ENCODE results near the gene CLASP2. TPM values are rescaled to one million over a fixed set of nuclear protein-coding genes. Genes with fewer than 3 reads are reported as not detected.

The CLASP2 gene
- total and polyA plus RNA-seq, 2 donors = 18.8 to 35.1 TPM

DNA sequence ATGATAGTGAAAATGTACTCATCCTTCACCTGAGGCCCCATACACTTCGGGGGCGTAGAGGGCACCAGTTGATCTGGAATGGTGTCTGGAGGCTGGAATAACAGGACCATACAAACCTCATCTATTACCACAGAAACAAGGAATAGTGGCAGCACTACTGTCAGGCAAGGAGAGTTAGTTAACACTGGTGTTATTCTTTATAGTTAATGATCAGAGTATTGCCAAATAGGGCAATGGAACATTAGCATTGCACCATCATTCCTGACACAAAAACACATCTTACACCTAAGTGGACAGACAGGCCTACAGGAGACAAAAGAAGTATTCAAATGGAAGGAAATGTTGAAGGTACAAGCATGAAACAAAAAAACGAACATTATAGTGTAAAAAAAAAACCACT lies 140.9 kb downstream of the CLASP2 start:
- H3K4me3 ChIP-seq (ENCODE audit: low read length in 2 of 2) = no peak overlapping the region
- H3K36me3 ChIP-seq (ENCODE audit: control insufficient read depth in 2 of 2, insufficient read depth in 2 of 2, low read length in 1 of 2) = peaks cover 8 to 27% of the 10 kb centered on the region in 2 donors
- no peaks in the 10 kb centered on the region for H3K4me1 ChIP-seq (ENCODE audit: control insufficient read depth in 2 of 2, insufficient read depth in 2 of 2, low read length in 2 of 2)
- H3K9me3 ChIP-seq (ENCODE audit: control insufficient read depth in 2 of 2, insufficient read depth in 1 of 2, low read length in 1 of 2) = no peaks in the 10 kb centered on the region
- H3K27me3 ChIP-seq (ENCODE audit: control insufficient read depth in 2 of 2, insufficient read depth in 1 of 2, low read length in 1 of 2) = no peaks in the 10 kb centered on the region
- H3K27ac ChIP-seq (ENCODE audit: low read depth in 1 of 2, low read length in 1 of 2) = no peak overlapping the region
- 99% methylated on average over 3 of the region's 3 CpGs for WGBS
- DNase-seq (ENCODE audit: low read depth in 6 of 9, low spot score in 9 of 9) = no peak

DNA sequence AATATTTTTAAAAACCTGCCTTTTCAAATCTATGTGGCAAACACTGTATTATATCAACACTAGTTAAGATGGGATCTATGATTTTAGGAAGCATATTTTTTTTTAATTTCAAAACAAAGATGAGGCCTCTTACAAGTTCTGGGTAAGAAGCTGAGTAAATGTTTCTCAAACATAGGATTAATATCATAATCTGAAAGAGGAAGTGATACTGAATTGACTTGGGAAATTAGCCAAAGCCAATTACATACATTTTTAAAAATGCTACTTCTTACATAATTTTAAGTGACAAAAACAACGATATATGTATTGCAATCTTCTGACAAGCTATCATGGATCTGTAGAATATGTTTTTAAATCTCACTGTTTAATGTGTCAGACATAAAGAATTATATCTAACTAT lies 142.7 kb downstream of the CLASP2 start:
- no peaks in the 10 kb centered on the region for H3K4me1 ChIP-seq (ENCODE audit: control insufficient read depth in 2 of 2, insufficient read depth in 2 of 2, low read length in 2 of 2)
- H3K27ac ChIP-seq (ENCODE audit: low read depth in 1 of 2, low read length in 1 of 2) = no peak overlapping the region
- no peak overlapping the region for H3K4me3 ChIP-seq (ENCODE audit: low read length in 2 of 2)
- whole genome bisulfite sequencing = 92% methylated on average over 1 of the region's 1 CpG
- no peak for DNase-seq (ENCODE audit: low read depth in 6 of 9, low spot score in 9 of 9)
- no peaks in the 10 kb centered on the region for H3K9me3 ChIP-seq (ENCODE audit: control insufficient read depth in 2 of 2, insufficient read depth in 1 of 2, low read length in 1 of 2)
- H3K36me3 ChIP-seq (ENCODE audit: control insufficient read depth in 2 of 2, insufficient read depth in 2 of 2, low read length in 1 of 2) = peaks cover 6 to 27% of the 10 kb centered on the region in 2 donors
- H3K27me3 ChIP-seq (ENCODE audit: control insufficient read depth in 2 of 2, insufficient read depth in 1 of 2, low read length in 1 of 2) = no peaks in the 10 kb centered on the region

DNA sequence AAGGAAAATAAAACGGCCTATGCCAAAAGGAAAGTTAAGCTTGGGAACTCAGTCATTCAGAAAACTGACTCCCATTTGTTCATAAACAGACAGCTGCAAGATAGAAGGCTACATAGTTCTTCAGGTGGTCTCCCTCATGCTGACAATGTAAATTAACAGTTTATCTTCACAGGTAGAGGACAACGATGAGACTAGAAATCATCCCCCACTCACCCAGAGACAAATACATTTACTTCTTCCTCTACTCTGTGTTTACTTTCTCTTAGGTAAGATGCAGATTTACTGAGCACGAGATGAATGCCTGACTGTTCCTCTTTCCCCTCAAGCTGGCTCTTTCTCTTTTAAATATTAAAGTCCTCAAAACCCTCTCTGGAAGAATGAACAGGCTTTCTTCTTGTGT lies 160.2 kb downstream of the CLASP2 start:
- DNase-seq (ENCODE audit: low read depth in 6 of 9, low spot score in 9 of 9) = no peak
- no peak overlapping the region for H3K4me3 ChIP-seq (ENCODE audit: low read length in 2 of 2)
- WGBS = 76% methylated on average over 3 of the region's 3 CpGs
- no peak overlapping the region for H3K27ac ChIP-seq (ENCODE audit: low read depth in 1 of 2, low read length in 1 of 2)
- H3K36me3 ChIP-seq (ENCODE audit: control insufficient read depth in 2 of 2, insufficient read depth in 2 of 2, low read length in 1 of 2) = peaks cover 0 to 4% of the 10 kb centered on the region in 2 donors
- H3K9me3 ChIP-seq (ENCODE audit: control insufficient read depth in 2 of 2, insufficient read depth in 1 of 2, low read length in 1 of 2) = no peaks in the 10 kb centered on the region
- no peaks in the 10 kb centered on the region for H3K27me3 ChIP-seq (ENCODE audit: control insufficient read depth in 2 of 2, insufficient read depth in 1 of 2, low read length in 1 of 2)
- H3K4me1 ChIP-seq (ENCODE audit: control insufficient read depth in 2 of 2, insufficient read depth in 2 of 2, low read length in 2 of 2) = no peaks in the 10 kb centered on the region

GRCh38 chr3:33557279-33557678 lies 160.8 kb downstream of the CLASP2 start:
- Histone ChIP-seq H3K27ac (ENCODE audit: low read depth in 1 of 2, low read length in 1 of 2) (no peak overlapping the region), H3K4me1 (ENCODE audit: control insufficient read depth in 2 of 2, insufficient read depth in 2 of 2, low read length in 2 of 2) (no peaks in the 10 kb centered on the region), H3K9me3 (ENCODE audit: control insufficient read depth in 2 of 2, insufficient read depth in 1 of 2, low read length in 1 of 2) (no peaks in the 10 kb centered on the region), H3K27me3 (ENCODE audit: control insufficient read depth in 2 of 2, insufficient read depth in 1 of 2, low read length in 1 of 2) (no peaks in the 10 kb centered on the region), H3K36me3 (ENCODE audit: control insufficient read depth in 2 of 2, insufficient read depth in 2 of 2, low read length in 1 of 2) (peaks cover 0 to 4% of the 10 kb centered on the region in 2 donors), H3K4me3 (ENCODE audit: low read length in 2 of 2) (no peak overlapping the region)
- 100% methylated on average over 1 of the region's 1 CpG for WGBS
- DNase-seq (ENCODE audit: low read depth in 6 of 9, low spot score in 9 of 9) = no peak

DNA sequence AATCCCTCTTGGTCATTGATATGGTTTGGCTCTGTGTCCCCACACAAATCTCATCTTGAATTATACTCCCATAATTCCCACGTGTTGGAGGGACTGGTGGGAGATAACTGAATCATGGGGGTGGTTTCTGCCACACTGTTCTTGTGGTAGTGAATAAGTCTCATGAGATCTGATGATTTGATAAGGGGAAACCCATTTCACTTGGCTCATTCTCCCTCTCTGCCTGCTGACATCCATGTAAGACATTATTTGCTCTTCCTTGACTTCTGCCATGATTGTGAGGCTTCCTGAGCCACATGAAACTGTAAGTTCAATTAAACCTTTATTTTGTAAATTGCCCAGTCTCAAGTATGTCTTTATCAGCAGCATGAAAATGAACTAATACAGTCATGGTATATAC lies 171.0 kb downstream of the CLASP2 start:
- H3K4me1 ChIP-seq (ENCODE audit: control insufficient read depth in 2 of 2, insufficient read depth in 2 of 2, low read length in 2 of 2) = no peaks in the 10 kb centered on the region
- no peaks in the 10 kb centered on the region for H3K27me3 ChIP-seq (ENCODE audit: control insufficient read depth in 2 of 2, insufficient read depth in 1 of 2, low read length in 1 of 2)
- peaks cover 10 to 11% of the 10 kb centered on the region in 2 donors for H3K36me3 ChIP-seq (ENCODE audit: control insufficient read depth in 2 of 2, insufficient read depth in 2 of 2, low read length in 1 of 2)
- 98% methylated on average over 1 of the region's 1 CpG for WGBS
- no peak overlapping the region for H3K27ac ChIP-seq (ENCODE audit: low read depth in 1 of 2, low read length in 1 of 2)
- DNase-seq (ENCODE audit: low read depth in 6 of 9, low spot score in 9 of 9) = no peak
- H3K4me3 ChIP-seq (ENCODE audit: low read length in 2 of 2) = no peak overlapping the region
- no peaks in the 10 kb centered on the region for H3K9me3 ChIP-seq (ENCODE audit: control insufficient read depth in 2 of 2, insufficient read depth in 1 of 2, low read length in 1 of 2)

DNA sequence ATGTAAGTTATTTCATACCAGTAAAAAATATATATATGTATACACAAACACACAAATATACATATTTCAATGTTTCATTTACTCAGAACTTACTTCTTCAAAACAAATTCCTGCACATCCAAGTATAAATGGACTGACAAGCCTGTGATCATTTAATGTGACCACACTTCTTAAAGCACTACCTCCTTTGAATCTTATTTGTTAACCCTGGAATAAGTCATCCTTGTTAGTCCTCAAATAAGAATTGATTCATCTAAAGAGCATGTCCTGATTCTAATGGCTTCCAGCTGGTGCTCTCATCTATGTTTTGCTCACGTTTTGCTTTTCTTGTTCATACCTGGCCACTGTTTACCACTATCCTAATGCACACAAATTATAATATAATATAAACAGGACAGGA lies 173.9 kb downstream of the CLASP2 start:
- Histone ChIP-seq H3K4me3 (ENCODE audit: low read length in 2 of 2) (no peak overlapping the region), H3K9me3 (ENCODE audit: control insufficient read depth in 2 of 2, insufficient read depth in 1 of 2, low read length in 1 of 2) (no peaks in the 10 kb centered on the region), H3K4me1 (ENCODE audit: control insufficient read depth in 2 of 2, insufficient read depth in 2 of 2, low read length in 2 of 2) (no peaks in the 10 kb centered on the region), H3K27me3 (ENCODE audit: control insufficient read depth in 2 of 2, insufficient read depth in 1 of 2, low read length in 1 of 2) (no peaks in the 10 kb centered on the region), H3K36me3 (ENCODE audit: control insufficient read depth in 2 of 2, insufficient read depth in 2 of 2, low read length in 1 of 2) (peaks cover 2 to 6% of the 10 kb centered on the region in 2 donors), H3K27ac (ENCODE audit: low read depth in 1 of 2, low read length in 1 of 2) (no peak overlapping the region)
- WGBS = 96% methylated on average over 1 of the region's 1 CpG
- DNase-seq (ENCODE audit: low read depth in 6 of 9, low spot score in 9 of 9) = no peak

GRCh38 chr3:33543601-33544000 lies 174.5 kb downstream of the CLASP2 start:
- H3K4me1 ChIP-seq (ENCODE audit: control insufficient read depth in 2 of 2, insufficient read depth in 2 of 2, low read length in 2 of 2) = no peaks in the 10 kb centered on the region
- peaks cover under 1% of the 10 kb centered on the region in 2 donors for H3K36me3 ChIP-seq (ENCODE audit: control insufficient read depth in 2 of 2, insufficient read depth in 2 of 2, low read length in 1 of 2)
- WGBS = 98% methylated on average over 1 of the region's 1 CpG

DNA sequence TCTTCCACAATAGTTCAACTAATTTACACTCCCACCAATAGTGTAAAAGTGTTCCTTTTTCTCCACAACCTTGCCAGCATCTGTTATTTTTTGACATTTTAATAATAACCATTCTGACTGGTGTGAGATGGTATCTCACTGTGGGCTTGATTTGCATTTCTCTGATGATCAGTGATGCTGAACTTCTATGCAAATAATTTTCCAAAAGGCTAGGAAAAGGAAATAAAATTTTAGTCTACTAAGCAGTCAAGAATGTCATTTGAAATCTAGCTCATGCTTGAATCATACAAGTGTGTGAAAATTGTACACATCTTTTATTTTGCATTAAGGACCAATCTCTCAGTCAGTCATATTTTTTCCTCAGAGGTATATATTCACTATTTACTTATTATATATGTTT lies 176.1 kb downstream of the CLASP2 start:
- DNase-seq (ENCODE audit: low read depth in 6 of 9, low spot score in 9 of 9) = no peak
- Histone ChIP-seq H3K27ac (ENCODE audit: low read depth in 1 of 2, low read length in 1 of 2) (no peak overlapping the region), H3K4me3 (ENCODE audit: low read length in 2 of 2) (no peak overlapping the region), H3K4me1 (ENCODE audit: control insufficient read depth in 2 of 2, insufficient read depth in 2 of 2, low read length in 2 of 2) (no peaks in the 10 kb centered on the region), H3K36me3 (ENCODE audit: control insufficient read depth in 2 of 2, insufficient read depth in 2 of 2, low read length in 1 of 2) (peaks cover 4 to 5% of the 10 kb centered on the region in 2 donors), H3K27me3 (ENCODE audit: control insufficient read depth in 2 of 2, insufficient read depth in 1 of 2, low read length in 1 of 2) (no peaks in the 10 kb centered on the region), H3K9me3 (ENCODE audit: control insufficient read depth in 2 of 2, insufficient read depth in 1 of 2, low read length in 1 of 2) (no peaks in the 10 kb centered on the region)

More at GRCh38 chr3:33543601-33544000, 174.5 kb downstream of the CLASP2 start:
- Histone ChIP-seq H3K27me3 (ENCODE audit: control insufficient read depth in 2 of 2, insufficient read depth in 1 of 2, low read length in 1 of 2) (no peaks in the 10 kb centered on the region), H3K27ac (ENCODE audit: low read depth in 1 of 2, low read length in 1 of 2) (no peak overlapping the region), H3K4me3 (ENCODE audit: low read length in 2 of 2) (no peak overlapping the region), H3K9me3 (ENCODE audit: control insufficient read depth in 2 of 2, insufficient read depth in 1 of 2, low read length in 1 of 2) (no peaks in the 10 kb centered on the region)
- no peak for DNase-seq (ENCODE audit: low read depth in 6 of 9, low spot score in 9 of 9)

GRCh38 chr3:33538678-33539339 lies 179.2 kb downstream of the CLASP2 start:
- H3K27ac ChIP-seq (ENCODE audit: low read depth in 1 of 2, low read length in 1 of 2) = no peak overlapping the region
- no peaks in the 10 kb centered on the region for H3K4me1 ChIP-seq (ENCODE audit: control insufficient read depth in 2 of 2, insufficient read depth in 2 of 2, low read length in 2 of 2)
- H3K4me3 ChIP-seq (ENCODE audit: low read length in 2 of 2) = no peak overlapping the region
- DNase-seq (ENCODE audit: low read depth in 6 of 9, low spot score in 9 of 9) = no peak
- WGBS = 99% methylated on average over 4 of the region's 4 CpGs
- H3K27me3 ChIP-seq (ENCODE audit: control insufficient read depth in 2 of 2, insufficient read depth in 1 of 2, low read length in 1 of 2) = no peaks in the 10 kb centered on the region
- H3K9me3 ChIP-seq (ENCODE audit: control insufficient read depth in 2 of 2, insufficient read depth in 1 of 2, low read length in 1 of 2) = no peaks in the 10 kb centered on the region
- H3K36me3 ChIP-seq (ENCODE audit: control insufficient read depth in 2 of 2, insufficient read depth in 2 of 2, low read length in 1 of 2) = peaks cover 9 to 16% of the 10 kb centered on the region in 2 donors

Data from thymus (tissue), 11 donors.